ENCODE results near the gene LDB1.

Gene LDB1

GRCh38 chr10:102135956-102136526, 15.9 kb upstream of the LDB1 start:
- DNase-seq = no peak

DNA sequence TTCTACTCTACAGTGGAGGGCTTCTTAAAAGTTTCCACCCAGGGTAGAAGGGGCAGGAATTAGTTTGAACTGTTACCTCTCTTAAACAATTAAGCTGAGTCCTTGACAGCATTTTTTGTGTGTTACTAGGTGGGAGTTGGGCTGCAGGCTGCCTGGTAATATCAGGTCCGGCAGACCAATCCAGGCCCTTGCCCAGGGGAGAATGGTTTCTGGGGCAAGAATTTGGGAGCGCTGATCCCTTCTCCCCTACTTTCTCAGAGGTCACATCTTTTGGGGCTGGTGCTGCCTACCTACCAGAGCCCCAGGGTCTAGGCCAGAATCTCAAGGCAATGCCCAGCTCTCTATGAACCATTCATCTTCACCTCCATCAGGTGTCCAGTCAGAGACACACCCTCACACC, 14.2 kb upstream of the LDB1 start:
- no peak for DNase-seq

GRCh38 chr10:102133373-102134195, 13.4 kb upstream of the LDB1 start:
- DNase-seq = peak; percentile 84

DNA sequence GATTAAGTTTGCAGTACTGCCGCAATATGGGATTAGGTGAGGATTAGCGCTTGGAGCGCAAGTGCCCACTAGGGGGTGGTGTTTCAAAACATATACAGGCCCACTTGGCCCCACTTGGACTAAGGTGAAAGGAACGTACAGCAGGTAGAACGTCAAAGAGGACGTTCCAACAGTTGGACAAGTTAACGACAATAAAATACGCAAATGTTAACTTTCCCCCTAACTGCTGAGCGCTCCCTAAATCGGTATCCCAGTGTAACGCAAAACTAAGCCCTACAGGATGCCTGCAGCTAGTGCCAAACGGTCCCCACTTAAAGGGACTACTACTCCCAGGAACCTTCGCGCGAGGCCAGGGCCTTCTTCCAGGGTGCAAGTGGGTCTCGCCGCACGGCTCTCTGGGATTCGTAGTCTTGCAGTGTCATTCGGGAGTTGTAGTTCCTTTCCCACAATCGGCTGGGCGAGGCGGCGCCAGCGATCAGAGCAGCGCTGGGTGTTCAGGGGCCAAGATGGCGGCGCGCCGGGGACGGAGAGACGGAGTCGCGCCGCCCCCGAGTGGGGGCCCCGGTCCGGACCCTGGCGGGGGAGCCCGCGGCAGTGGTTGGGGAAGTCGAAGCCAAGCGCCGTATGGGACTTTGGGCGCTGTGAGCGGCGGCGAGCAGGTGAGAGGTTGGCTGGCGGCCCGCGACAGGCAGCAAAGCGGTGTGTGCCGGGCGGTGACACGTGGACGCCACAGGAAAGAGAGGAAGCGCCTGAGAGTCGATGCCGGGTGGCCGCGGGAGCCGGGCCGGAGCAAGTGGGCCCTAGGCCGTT, 12.6 kb upstream of the LDB1 start, which contains the start of gene PPRC1:
Gene PPRC1, plus strand, starts transcription at position 478 of the 810 bp plus-strand sequence. Its CDS starts 29 bp downstream, at position 507.
- DNase-seq = peak; percentile 99

DNA sequence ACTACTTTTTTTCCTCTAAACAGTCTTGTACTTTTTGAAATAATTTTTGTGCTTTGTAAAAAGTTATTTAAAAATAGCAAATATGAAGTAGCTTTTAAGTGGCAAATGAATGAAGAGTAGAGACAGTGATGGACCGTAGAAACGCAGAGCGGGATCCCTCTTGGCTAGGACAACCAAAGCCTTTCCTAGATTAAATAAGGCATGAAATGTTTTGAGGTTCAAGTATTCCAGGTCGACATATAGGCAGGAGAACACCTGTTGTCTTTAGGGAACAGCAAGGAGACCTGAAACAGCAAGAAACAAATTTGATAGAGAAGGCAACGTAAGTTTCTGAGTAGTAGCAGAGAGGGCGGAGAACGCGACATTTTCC, 12.0 kb upstream of the LDB1 start:
- DNase-seq = no peak

GRCh38 chr10:102131286-102132170, 11.4 kb upstream of the LDB1 start:
- peak; percentile 49 for DNase-seq

DNA sequence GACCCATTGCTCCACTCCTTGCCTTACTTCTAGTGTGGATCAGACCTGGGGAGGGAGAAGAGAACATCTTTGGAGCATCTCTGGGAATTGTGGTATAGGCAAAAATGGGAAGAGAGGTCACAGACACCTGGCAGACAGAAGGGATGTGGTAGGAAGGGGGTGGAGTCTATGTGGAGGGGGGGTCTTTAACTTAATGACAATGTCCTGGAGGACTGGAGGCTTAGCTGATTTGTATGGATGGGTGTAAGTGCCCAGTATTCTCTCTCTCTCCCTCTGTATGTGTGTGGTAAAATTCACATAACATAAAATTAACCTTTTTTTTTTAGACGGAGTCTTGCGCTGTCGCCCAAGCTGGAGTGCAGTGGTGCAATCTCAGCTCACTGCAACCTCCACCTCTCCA, 3.1 kb upstream of the LDB1 start:
- no peak for DNase-seq

- DNase-seq = no peak
Observed at GRCh38 chr10:102122450-102122849, 2.3 kb upstream of the LDB1 start.

DNA sequence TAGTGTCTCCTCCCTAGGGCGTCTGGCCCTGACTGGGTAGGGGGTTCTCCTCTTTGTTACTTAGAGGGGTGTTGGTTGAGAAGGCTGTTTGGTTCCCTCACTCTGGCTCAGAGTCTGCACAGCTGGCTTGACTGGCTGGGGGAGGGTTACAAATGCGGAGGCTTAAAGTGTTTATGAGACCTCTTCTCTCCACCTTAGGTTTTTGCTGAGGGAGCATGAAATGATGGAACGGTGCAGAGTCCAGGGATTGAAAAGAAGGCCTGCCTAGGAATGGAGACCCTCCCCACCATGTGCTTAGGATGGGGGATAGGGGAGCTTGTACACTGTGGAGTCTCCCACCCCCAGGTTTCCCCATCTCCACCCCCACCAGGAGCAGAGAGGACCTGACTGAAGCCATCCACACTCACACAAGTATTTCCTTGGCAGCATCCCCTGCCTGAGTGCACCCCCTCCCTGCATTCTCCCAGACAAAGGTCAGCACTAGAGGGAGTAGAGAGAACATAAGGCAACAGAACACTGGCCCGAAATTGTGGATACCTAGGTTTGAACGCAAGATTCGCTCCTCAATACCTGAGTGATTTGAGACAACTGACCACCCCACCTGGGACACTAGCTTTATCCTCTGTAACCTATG, 1.7 kb upstream of the LDB1 start:
- DNase-seq = peak; percentile 77

DNA sequence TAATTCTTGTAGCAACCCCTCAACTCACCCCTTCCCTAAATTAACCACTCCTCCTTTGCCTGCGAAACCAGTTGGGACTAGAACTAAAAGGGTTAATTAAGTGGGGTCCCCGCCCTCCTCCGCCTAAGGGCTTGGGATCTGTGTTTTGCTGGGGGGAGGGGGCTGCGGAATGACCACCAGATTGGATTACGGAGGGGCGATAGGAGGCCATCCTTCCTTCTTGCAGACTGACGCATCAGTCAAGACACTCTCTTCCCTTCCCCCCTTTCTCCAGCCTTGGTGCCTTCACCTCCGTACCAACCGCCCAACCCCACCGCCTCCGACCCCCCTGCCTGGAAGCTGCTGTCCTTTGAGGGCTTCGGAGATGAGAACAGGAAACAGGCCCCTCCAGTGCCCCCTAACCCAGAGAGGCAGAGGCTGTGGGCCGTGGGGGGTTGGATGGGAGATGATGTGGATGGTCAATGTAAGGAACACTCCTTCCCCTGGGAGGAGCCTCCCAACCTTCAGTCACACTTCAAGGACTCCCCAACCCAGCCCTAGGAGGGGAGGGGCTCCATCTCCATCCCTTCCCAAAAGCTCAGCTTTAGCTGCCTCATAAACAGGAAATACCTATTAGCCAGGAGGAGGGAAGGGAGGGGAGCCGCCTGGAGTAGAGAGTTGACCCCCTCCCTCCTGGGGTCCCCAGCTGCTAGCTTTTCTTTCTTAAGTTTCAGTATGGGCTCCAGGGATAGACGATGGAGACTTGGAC, 997 bp upstream of the LDB1 start:
- peak; percentile 95 for DNase-seq

- DNase-seq = peak; percentile 88
Observed at GRCh38 chr10:102119417-102120141, 589 bp downstream of the LDB1 start.

GRCh38 chr10:102118867-102119266, 1.3 kb downstream of the LDB1 start:
- DNase-seq = peak; percentile 42

DNA sequence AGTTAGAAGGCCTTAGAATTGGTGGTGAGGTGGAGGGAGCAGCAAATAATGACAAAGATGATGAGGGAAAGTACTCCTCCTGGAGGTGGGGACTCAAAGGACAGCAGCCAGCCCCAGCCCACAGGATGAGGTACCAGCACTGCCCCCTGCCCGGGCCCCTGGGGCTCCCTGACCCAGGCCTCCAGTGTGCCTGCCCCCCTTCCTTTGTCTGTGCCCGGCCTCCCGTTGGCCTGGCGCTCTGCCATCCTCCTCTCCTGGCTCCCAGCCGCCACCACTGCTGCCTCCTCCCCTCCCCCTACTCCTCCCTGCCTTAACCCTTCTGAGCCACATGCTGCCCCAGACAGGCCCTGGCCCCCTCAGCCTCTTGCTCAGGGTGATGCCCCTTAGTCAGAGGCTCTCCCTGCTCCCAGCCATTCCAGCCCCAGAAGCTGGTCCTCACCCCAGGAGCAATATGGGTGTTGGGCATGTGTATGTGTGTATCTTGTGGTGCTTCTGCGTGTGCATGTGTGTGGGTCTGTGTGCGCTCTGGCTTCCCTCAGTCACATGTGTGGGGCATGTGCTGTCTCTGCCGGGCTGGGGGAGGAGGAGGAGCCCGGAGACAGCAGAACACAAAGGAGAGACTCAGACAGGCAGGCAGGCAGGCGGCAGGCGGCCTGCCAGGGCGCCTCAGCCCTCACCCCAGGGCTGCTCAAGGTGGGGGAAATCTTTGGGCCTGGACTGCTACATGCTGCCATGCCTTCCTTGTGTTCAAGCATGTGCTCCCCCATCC, 2.6 kb downstream of the LDB1 start:
- peak; percentile 95 for DNase-seq

DNA sequence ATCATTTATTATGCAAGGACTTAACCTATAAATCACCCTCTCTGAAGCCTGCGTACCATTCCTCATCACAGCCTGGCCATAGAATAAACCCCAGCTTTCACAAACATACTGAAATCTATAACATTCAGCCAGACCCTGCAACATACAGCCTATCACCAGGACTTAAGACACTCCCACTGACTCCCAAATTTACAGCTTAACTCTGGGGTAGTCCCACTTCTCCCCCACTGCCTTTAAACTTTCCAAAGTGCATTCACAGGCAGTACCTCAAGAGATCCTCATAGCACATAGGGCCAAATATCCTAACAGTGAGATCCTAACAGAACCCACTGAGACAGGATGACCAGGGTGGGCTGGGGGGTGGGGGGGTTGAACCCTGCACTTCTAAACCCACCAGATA, 3.5 kb downstream of the LDB1 start:
- DNase-seq = no peak

DNA sequence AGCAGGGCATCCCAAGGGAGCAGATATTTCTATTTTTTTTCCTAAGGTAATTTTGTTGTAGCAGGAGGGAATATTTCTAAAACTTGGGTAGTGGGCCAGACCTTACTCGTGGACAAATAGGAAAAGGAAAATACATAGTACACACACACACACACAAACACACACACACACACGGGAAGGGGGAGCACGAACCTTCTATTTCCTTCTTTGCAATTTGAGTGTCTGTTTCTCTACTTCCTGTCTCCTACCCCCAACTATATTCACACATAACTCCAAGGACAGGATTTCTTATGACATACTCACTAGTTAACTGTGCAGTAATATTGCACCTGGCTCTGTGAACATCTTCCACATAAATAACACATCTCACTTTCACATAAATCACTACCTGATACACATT, 4.4 kb downstream of the LDB1 start:
- peak; percentile 38 for DNase-seq

- DNase-seq = peak; percentile 84
Observed at GRCh38 chr10:102114861-102115618, 5.1 kb downstream of the LDB1 start.

DNA sequence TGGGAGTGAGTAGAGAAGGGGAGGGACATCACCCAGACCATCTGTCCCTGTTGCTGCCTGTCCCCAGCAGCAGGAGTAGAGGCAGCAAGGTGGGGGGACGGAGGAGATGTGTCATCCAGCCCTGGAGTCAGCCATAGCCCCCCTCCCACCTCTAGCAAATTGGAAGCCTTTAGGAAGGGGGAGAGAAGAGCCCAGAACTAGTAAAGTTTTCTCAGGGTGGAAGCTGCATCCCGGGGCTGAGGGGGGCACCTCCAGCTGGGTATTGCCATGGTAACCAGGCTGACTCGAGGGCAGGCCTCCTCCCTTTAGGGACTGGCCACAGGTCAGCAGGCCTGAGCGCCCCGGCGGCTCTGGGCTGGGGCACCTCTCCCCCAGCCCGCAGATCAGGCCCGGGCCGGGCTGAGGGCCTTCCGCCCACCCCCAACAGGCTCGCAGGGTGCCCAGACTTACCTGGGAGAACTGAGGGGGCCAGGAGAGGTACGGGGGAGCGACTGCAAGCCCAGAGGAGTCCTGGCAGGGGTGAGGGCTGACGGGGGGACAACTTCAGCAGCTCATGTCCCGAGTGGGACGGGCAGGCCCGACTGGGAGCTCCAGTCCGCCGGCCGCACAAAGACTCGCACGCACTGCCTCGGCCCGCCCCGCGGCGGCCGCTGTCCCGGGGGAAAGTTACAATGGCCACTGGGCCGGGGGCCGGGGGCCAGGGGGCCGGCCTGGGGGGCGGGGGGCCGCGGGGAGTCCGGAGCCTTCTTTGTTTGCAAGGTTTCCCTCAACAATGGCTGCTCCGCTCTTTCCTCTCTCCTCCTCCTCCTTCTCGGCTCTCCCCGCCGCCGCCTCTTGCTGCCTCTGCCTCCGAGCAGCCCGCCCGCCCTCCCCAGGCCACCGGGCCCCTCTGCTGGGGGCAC, 6.0 kb downstream of the LDB1 start:
- DNase-seq = no peak
